Ishikawa (cell line): Measurements from ENCODE around the gene PPP2R5B.

Experiments
- CEBPB ChIP-seq: IDR thresholded peaks from 2 replicates; pipeline ENCODE4 v1.6.1; 2012
- CREB1 ChIP-seq: IDR thresholded peaks from 2 replicates; pipeline ENCODE4 v1.6.1; 2012; ENCODE audit warnings: low read depth
- EGR1 ChIP-seq: IDR thresholded peaks from 2 replicates; pipeline ENCODE4 v1.6.1; 2012
- EP300 ChIP-seq: IDR thresholded peaks from 2 replicates; pipeline ENCODE4 v1.6.1; 2012; ENCODE audit warnings: borderline replicate concordance
- FOXM1 ChIP-seq: IDR thresholded peaks from 2 replicates; pipeline ENCODE4 v1.6.1; 2012; ENCODE audit warnings: low read depth, borderline replicate concordance
- MAX ChIP-seq: IDR thresholded peaks from 2 replicates; pipeline ENCODE4 v1.6.1; 2012
- NFIC ChIP-seq: IDR thresholded peaks from 2 replicates; pipeline ENCODE4 v1.6.1; 2012
- RAD21 ChIP-seq: IDR thresholded peaks from 2 replicates; pipeline ENCODE4 v1.6.1; 2012; ENCODE audit warnings: low read depth
- TAF1 ChIP-seq: IDR thresholded peaks from 2 replicates; pipeline ENCODE4 v1.6.1; 2012; ENCODE audit warnings: low read depth, mild to moderate bottlenecking
- TCF12 ChIP-seq: IDR thresholded peaks from 2 replicates; pipeline ENCODE4 v1.6.1; 2012; ENCODE audit warnings: low read depth
- TEAD4 ChIP-seq: IDR thresholded peaks from 2 replicates; pipeline ENCODE4 v1.6.1; 2012
- YY1 ChIP-seq: IDR thresholded peaks from 2 replicates; pipeline ENCODE4 v1.6.1; 2012; ENCODE audit warnings: low read depth
- ZBTB7A ChIP-seq: IDR thresholded peaks from 2 replicates; pipeline ENCODE4 v1.6.1; 2012; ENCODE audit warnings: low read depth
- TF ChIP-seq, protein P1 (sequence below): IDR thresholded peaks from 2 replicates; pipeline ENCODE4 v1.6.1; 2012
- TF ChIP-seq, protein P2 (sequence below): IDR thresholded peaks from 2 replicates; pipeline ENCODE4 v1.6.1; 2012; ENCODE audit warnings: low read depth, mild to moderate bottlenecking

Gene PPP2R5B

DNA sequence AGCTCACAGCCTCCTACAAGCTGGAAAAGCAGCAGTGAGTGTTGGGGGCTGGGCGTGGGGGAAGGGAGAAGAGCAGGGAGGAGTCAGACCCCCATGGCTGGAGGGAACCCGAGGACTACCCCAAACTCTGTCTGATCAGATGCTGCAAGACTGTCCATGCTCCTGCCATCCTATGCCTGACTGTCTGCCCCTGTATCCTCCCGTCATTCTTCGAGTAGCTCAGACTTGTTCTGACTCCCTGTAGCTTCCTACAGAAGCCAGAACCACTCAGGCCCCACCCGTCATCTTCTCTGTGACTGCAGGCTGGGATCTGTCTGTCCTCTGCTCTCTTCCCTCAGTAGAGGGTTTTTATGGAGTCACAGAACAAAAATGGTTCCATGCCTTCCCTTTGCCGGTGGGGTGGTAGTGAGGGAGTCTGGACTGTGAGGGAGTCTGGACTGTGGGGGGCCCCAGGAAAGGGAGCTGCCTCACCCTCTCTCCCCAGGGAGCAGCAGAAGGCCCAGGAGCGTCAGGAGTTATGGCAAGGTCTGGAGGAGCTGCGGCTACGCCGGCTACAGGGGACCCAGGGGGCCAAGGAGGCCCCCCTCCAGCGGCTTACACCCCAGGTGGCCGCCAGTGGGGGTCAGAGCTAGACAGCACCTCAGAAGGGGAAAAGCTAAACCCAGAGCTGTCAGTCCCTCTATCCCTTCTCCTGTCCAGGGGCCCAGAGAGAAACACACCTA, 8.9 kb downstream of the PPP2R5B start:
- TF ChIP-seq NFIC = no peak

GRCh38 chr11:64933935-64934681, 9.6 kb downstream of the PPP2R5B start:
- no peak for TF ChIP-seq CEBPB
- TF ChIP-seq FOXM1 = no peak
- no peak for TF ChIP-seq NFIC
- TF ChIP-seq TAF1 = no peak
- no peak for TF ChIP-seq EP300
- no peak for TF ChIP-seq TEAD4
- no peak for TF ChIP-seq CREB1
- no peak for TF ChIP-seq MAX
- no peak for TF ChIP-seq EGR1
- no peak for TF ChIP-seq ZBTB7A
- TF ChIP-seq RAD21 = no peak
- TF ChIP-seq, protein P1, sequence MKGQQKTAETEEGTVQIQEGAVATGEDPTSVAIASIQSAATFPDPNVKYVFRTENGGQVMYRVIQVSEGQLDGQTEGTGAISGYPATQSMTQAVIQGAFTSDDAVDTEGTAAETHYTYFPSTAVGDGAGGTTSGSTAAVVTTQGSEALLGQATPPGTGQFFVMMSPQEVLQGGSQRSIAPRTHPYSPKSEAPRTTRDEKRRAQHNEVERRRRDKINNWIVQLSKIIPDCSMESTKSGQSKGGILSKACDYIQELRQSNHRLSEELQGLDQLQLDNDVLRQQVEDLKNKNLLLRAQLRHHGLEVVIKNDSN = no peak
- TF ChIP-seq YY1 = no peak
- TF ChIP-seq, protein P2, sequence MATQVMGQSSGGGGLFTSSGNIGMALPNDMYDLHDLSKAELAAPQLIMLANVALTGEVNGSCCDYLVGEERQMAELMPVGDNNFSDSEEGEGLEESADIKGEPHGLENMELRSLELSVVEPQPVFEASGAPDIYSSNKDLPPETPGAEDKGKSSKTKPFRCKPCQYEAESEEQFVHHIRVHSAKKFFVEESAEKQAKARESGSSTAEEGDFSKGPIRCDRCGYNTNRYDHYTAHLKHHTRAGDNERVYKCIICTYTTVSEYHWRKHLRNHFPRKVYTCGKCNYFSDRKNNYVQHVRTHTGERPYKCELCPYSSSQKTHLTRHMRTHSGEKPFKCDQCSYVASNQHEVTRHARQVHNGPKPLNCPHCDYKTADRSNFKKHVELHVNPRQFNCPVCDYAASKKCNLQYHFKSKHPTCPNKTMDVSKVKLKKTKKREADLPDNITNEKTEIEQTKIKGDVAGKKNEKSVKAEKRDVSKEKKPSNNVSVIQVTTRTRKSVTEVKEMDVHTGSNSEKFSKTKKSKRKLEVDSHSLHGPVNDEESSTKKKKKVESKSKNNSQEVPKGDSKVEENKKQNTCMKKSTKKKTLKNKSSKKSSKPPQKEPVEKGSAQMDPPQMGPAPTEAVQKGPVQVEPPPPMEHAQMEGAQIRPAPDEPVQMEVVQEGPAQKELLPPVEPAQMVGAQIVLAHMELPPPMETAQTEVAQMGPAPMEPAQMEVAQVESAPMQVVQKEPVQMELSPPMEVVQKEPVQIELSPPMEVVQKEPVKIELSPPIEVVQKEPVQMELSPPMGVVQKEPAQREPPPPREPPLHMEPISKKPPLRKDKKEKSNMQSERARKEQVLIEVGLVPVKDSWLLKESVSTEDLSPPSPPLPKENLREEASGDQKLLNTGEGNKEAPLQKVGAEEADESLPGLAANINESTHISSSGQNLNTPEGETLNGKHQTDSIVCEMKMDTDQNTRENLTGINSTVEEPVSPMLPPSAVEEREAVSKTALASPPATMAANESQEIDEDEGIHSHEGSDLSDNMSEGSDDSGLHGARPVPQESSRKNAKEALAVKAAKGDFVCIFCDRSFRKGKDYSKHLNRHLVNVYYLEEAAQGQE = no peak
- no peak for TF ChIP-seq TCF12

DNA sequence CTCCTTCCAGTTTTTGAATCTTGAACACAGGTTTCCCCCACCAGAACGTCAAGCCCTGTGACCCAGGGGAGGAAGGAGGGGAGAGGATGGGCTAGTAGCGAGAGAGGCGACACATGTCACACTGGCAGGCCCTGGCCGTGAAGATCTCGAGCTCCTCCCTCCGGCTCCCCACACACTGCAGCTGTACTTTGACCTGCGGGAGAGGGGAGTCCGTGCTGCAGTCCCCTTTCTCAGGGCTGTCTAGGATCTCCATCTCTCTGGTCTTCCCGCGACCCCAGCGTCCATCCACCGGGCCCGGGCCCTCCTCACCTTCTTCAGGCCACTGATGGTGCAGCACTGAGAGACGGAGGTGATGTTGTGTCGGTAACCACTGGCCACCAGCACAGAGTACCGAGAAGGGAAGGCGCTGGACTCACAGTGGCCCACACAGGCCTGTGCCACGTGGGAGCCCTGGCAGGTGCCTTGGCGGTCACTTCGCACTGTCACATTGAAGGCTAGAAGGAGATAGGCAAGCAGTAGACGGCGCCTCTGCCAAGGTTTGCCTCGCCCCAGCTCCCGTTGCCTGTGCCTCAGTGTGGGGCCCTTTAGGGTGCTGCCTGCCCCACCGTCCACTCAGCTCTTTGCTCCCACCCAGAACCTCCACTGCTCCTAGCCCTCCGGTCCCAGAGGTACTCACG, 10.3 kb downstream of the PPP2R5B start:
- no peak for TF ChIP-seq TAF1
- no peak for TF ChIP-seq CREB1
- TF ChIP-seq NFIC = no peak
- TF ChIP-seq TCF12 = no peak

DNA sequence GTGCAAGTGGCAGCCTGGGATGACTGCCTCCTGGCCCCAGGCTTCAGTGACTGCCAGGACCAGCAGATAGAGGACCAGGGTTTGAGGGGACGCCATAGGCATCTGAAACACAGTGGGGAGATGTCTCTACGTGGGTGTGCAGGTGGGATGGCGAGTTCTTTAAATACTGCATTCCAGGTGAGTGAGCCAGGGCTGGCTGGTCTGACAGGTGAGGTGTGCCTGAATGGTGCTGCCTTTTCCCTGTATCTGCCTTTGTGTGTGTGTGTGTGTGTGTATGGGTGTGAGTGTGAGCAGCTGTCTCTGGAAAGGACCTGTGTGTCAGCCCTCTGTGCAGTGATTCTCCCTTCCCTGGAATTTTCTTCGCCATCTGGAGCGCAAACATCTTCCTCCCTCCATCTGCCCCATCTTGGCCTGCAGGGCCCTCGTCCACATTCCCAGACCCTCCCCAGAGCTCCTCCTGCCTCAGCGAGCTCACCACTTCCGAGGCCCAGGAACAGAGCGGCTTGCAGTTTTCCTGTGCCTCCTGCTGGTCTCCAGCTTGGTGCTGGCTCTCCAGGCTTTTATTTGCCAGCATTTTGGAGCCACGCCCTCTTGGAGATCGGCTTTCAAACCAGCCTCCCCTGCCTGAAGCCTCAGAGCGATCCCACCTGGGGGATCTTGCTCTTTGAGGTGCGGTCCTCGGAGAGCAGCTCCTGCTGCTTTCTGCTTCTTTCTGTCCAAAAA, 11.0 kb downstream of the PPP2R5B start, which contains the start of gene GPHA2:
Gene GPHA2 (minus strand): TSS at position 535 of the 723 bp plus-strand sequence. CDS start 433 bp downstream, at position 102.
- TF ChIP-seq, protein P2 = no peak
- TF ChIP-seq, protein P1 = no peak
- TF ChIP-seq FOXM1 (no peak), EP300 (no peak), TCF12 (no peak), EGR1 (no peak), ZBTB7A (no peak), RAD21 (no peak; the same call in 1 of the 2 replicates), YY1 (no peak), NFIC (no peak), TAF1 (no peak), CREB1 (no peak), CEBPB (no peak), MAX (no peak), TEAD4 (no peak; the same call in 1 of the 2 replicates)

DNA sequence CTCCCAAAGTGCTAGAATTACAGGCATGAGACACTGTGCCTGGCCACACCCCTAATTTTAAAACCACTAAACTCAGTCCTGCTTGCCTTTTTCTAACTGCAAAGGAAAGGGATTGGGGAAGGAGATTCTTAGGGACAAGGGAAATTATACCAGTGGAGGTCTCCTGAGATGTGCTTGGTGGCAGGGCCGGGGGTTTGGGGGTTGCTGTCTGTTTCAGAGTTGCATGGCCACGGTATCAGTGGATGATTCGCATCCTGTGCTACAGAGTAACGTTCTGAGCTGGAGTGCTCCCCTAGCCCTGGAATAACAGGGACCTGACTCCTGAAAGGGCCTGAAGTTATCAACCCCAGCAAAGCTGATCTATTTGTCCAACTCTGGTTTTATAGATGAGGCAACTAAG, 12.1 kb downstream of the PPP2R5B start:
- TF ChIP-seq, protein P2 = no peak
- TF ChIP-seq FOXM1 (no peak), NFIC (no peak), CREB1 (no peak), EP300 (no peak), RAD21 (no peak), MAX (no peak), TEAD4 (no peak), TCF12 (no peak), TAF1 (no peak), ZBTB7A (no peak), CEBPB (no peak), YY1 (no peak), EGR1 (no peak)
- TF ChIP-seq, protein P1 = no peak
